Activated gamma-delta T cell (primary cell): ENCODE data around the gene APBA1.

Source experiments
- DNase-seq: peaks from one replicate; lab custom pipeline; 2025; lab: John Stamatoyannopoulos, UW

The APBA1 gene

GRCh38 chr9:69397384-69398214 lies 274.6 kb downstream of the APBA1 start:
- DNase-seq = no peak

GRCh38 chr9:69396759-69397158 lies 275.4 kb downstream of the APBA1 start:
- no peak for DNase-seq

DNA sequence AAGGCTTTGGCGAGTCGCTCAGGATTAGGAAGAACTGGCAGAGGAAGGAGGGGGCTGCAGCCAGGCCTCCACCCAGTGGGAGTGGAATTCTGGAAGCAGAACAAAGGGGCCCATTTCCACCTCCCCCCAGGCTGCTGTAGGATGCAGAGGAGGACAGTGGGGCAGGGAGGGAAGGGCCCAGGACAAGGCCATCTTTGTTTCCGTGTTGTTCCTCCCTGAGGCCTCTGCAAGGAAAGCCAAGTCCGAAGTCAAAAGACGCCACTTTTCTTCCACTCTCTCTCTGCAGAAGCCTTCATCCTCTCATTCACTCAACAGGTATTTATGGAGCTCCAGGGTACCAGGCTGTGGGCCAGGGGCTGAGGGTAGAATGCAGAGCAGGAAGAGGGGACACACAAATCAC lies 276.5 kb downstream of the APBA1 start:
- DNase-seq = no peak

DNA sequence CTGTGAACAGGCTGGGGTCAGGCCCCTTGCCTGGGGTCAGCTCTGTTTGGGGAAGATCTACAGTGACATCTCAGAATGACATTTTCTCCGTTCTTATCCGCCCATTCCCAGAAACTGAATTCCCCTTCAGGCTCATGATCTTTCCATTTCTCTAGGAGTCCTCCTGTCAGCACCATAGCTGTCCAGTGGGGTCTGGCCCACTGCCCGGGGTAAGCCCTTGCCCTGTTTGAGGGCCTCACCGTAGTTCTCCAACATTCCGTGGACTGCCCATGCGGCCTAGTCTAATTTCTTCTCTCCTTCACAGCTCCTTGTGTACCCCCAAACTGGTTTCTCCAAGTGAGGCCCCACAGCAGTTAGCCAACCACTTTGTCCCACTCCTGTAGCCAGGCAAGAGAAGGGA lies 278.7 kb downstream of the APBA1 start:
- DNase-seq = no peak

DNA sequence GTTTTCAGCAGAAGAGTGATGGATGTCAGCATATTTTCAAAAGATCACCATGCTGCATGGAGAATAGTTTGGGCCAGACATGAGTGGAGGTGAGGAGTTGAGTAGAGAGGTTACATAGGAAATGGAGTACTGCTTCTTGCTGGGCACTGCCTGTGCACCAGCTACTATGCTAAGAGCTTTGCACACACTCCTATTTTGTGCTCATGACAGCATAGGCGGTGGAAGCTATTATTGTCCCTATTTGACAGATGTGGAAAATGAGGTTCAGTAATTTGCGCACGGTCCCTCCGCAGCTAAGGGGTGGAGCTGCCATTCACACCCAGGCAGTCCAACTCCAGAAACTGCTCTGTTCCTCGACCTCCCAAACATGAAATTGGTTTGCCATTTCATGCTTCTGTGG lies 279.3 kb downstream of the APBA1 start:
- DNase-seq = no peak

DNA sequence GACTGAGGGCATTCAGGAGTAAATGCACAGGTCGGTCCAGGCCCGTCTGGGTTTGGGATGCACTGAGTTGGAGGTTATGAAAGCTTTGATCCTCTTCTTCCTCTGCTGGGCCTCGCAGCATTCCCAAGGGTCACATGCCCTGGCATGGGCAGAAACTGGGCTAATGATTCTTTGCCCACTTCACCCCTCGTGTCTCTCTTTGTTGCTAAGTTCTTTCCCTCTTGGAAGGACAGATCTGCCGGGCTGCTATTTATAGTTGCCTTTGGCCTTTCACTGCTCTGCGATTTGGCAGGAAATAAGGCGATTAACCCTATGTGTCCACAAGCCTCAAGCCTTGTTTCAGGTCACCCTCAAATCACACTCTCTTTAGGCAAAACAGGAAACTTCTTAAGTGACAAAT lies 280.2 kb downstream of the APBA1 start:
- no peak for DNase-seq

- no peak for DNase-seq
Observed at GRCh38 chr9:69391487-69391886, 280.7 kb downstream of the APBA1 start.

DNA sequence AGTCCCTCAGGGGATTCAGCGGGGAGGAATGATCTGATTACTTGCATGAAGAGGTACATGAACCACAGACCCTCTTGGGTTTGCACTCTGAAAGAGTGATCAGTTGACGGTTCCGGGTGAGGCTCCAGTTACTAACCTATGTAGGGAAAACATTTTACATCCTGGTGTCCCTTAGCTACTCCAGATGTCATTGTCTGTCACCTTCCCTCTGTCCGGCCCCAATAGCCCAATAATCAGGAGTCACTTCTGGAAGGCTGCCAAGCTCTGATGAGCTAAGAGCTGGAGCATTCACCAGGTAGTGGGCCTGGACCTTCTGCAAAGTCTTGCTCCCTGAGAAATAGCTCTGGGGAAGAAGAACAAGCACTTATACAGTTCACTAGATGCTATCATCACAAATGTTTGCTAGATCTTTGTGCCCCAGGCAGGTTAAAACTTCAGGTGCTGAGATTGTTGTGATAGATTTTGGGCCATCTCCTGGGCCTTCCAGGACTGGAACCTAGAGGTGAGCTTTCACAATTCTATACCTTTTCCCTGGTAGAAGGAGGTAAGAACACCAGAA lies 282.7 kb downstream of the APBA1 start:
- DNase-seq = no peak

DNA sequence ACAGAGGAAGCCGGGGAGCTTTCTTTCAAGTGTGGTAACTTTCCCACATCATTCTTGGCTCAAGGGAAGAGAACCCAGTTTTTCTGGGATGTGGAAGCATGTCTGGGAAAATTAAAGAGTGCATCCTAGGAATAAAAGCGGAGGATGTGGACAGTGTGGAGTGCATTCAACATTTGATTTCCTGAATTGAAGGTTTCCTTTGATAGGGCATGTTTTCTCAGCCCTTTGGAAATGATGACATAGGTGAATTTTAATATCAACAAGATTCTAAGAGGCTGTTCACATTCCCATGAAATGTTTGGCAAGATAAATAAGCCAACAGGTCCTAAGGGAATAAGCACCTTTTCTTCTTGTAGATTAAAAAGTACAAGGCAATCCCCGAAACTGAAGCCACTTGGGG lies 283.6 kb downstream of the APBA1 start:
- DNase-seq = no peak

GRCh38 chr9:69386651-69387050 lies 285.5 kb downstream of the APBA1 start:
- DNase-seq = no peak

GRCh38 chr9:69385581-69386033 lies 286.6 kb downstream of the APBA1 start:
- no peak for DNase-seq

GRCh38 chr9:69382135-69382534 lies 290.0 kb downstream of the APBA1 start:
- DNase-seq = no peak

- no peak for DNase-seq
Observed at GRCh38 chr9:69380811-69381210, 291.4 kb downstream of the APBA1 start.

GRCh38 chr9:69380301-69380700 lies 291.9 kb downstream of the APBA1 start:
- DNase-seq = no peak

- no peak for DNase-seq
Observed at GRCh38 chr9:69379270-69379982, 292.7 kb downstream of the APBA1 start.

DNA sequence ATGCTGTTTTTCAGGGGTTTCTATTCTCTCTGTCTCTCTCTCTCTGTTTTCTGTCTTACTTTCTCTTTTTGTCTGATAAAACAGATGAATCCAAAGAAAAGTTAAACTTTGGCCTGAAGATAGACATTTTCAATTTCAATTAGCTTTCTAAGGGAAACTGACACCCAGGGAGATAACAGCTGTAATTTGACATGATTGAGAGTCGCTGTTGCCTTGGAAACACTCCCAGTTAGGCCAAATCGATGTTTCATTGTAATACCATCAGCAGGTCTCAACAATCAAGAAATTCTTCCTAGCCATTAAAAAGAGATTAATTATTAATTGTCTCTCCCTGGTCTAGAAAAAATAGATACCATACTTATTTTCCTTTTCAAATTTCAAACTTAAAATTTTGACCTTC lies 294.2 kb downstream of the APBA1 start:
- no peak for DNase-seq
